ENCODE results near the gene XRCC3. TPM values are rescaled to one million over a fixed set of nuclear protein-coding genes. Genes with fewer than 3 reads are reported as not detected.

Gene XRCC3
- total RNA-seq, 4 donors from 2014 or later = 2.7 to 8.2 (median 4.0) TPM

- ATAC-seq (ENCODE audit: low FRiP score) = no peak
- no peak for DNase-seq (ENCODE audit: low spot score)
- no peak for TF ChIP-seq CTCF (IDR thresholded peaks at IDR 0.05)
Measured at GRCh38 chr14:103735022-103735421, 19.8 kb upstream of the XRCC3 start.

GRCh38 chr14:103734081-103734888, 19.0 kb upstream of the XRCC3 start:
- no peak for TF ChIP-seq CTCF (IDR thresholded peaks at IDR 0.05)
- no peak for ATAC-seq (ENCODE audit: low FRiP score)
- DNase-seq (ENCODE audit: low spot score) = no peak

- DNase-seq (ENCODE audit: low spot score) = no peak
- TF ChIP-seq CTCF (IDR thresholded peaks at IDR 0.05) = no peak
- ATAC-seq (ENCODE audit: low FRiP score) = no peak
Measured at GRCh38 chr14:103733651-103734050, 18.4 kb upstream of the XRCC3 start.

- no peak for TF ChIP-seq CTCF (IDR thresholded peaks at IDR 0.05)
- ATAC-seq (ENCODE audit: low FRiP score) (no peak), DNase-seq (ENCODE audit: low spot score) (no peak)
Measured at GRCh38 chr14:103732868-103733620, 17.8 kb upstream of the XRCC3 start.

- ATAC-seq (ENCODE audit: low FRiP score) = no peak
- no peak for TF ChIP-seq CTCF (IDR thresholded peaks at IDR 0.05)
- DNase-seq (ENCODE audit: low spot score) = no peak
Measured at GRCh38 chr14:103731916-103732867, 16.9 kb upstream of the XRCC3 start.

GRCh38 chr14:103731481-103731880, 16.2 kb upstream of the XRCC3 start:
- DNase-seq (ENCODE audit: low spot score) (no peak), ATAC-seq (ENCODE audit: low FRiP score) (no peak)
- TF ChIP-seq CTCF (IDR thresholded peaks at IDR 0.05) = no peak

All from omental fat pad (tissue), 4 donors.